ENCODE measurements around the gene RANBP9.

Gene RANBP9

DNA sequence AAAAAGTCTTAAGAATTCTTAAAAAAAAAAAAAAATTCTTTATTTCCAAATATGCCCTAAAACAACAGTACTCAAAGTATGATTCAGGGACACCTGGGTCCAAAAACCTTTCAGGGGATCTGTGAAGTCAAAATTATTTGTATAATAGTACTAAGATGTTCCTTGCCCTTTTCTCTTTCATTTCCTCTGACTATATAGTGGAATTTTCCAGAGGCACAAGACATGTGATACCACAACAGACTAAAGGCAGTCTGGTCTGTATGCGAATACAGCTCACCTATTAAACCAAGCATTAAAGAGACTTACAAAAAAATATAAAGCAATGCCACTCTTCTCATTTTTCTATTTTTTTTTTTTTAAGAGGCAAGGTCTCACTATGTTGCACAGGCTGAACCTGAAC, 81.1 kb downstream of the RANBP9 start:
- no peak overlapping the region for H3K4me3 ChIP-seq (ENCODE audit: control insufficient read depth, low read depth, low read length)

DNA sequence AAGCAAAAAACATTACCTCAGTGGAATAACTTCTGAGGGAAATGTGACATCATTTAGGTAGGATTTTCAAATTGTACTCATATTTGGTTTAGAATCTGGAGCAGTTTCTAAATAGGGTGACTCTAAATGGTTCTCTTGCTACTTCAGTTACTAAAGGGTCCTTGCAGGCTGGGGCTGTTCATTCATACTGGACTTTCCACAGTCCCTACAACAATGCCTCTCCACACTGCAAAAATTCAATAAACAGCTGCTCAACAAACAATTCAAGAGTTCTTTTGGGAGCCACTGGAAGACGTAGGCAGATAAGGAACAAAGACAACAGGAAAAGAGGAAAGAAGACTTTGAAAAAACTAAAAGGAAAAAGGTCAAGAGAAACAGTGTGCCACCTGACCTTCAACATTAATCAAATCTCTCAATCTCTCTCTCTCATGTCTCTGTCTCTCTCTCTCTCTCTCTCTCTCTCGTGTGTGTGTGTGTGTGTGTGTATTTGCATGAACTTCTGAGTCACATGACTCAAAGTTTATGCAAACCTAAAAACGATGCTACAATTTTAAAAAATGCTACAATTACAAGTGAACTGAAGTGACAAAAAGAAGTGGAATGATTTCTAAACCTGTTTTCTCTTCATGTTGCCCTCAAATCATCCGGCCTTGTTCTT, 82.0 kb downstream of the RANBP9 start:
- no peak for DNase-seq (ENCODE audit: low read depth)
- TF ChIP-seq, protein P1, sequence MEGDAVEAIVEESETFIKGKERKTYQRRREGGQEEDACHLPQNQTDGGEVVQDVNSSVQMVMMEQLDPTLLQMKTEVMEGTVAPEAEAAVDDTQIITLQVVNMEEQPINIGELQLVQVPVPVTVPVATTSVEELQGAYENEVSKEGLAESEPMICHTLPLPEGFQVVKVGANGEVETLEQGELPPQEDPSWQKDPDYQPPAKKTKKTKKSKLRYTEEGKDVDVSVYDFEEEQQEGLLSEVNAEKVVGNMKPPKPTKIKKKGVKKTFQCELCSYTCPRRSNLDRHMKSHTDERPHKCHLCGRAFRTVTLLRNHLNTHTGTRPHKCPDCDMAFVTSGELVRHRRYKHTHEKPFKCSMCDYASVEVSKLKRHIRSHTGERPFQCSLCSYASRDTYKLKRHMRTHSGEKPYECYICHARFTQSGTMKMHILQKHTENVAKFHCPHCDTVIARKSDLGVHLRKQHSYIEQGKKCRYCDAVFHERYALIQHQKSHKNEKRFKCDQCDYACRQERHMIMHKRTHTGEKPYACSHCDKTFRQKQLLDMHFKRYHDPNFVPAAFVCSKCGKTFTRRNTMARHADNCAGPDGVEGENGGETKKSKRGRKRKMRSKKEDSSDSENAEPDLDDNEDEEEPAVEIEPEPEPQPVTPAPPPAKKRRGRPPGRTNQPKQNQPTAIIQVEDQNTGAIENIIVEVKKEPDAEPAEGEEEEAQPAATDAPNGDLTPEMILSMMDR (conservative IDR thresholded peaks at IDR 0.05; ENCODE audit: control insufficient read depth, insufficient read depth, low read depth, low read length): no peak
- no peak overlapping the region for H3K4me3 ChIP-seq (ENCODE audit: control insufficient read depth, low read depth, low read length)

More for the DNA sequence above, 81.1 kb downstream of the RANBP9 start:
- TF ChIP-seq, protein P1 (conservative IDR thresholded peaks at IDR 0.05; ENCODE audit: control insufficient read depth, insufficient read depth, low read depth, low read length): no peak
- DNase-seq (ENCODE audit: low read depth): no peak

DNA sequence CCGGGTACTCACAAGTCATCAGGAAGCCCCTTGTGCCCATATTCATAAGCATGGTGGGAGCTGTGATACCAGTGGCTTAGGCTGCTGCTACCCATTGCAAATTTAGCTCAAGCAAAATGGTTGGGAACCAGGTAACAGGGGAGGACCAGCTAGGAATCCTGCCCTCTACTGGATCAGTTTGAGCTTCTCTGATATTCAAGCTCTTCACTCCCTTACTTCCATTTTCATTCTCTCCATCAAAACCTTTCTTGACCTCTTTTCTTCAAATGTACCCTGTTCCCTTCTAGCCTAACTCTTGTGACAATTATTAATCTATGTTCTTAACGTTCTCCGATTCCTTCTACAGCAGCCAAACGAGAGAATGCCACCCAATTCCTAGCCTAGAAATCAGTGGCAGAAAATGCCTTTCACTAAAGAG, 86.8 kb downstream of the RANBP9 start:
- TF ChIP-seq, protein P1 (conservative IDR thresholded peaks at IDR 0.05; ENCODE audit: control insufficient read depth, insufficient read depth, low read depth, low read length): peak; percentile 66
- no peak overlapping the region for H3K4me3 ChIP-seq (ENCODE audit: control insufficient read depth, low read depth, low read length)
- peak; percentile 54 for DNase-seq (ENCODE audit: low read depth)

GRCh38 chr6:13617066-13617465, 94.6 kb downstream of the RANBP9 start:
- DNase-seq (ENCODE audit: low read depth): no peak
- TF ChIP-seq, protein P1 (conservative IDR thresholded peaks at IDR 0.05; ENCODE audit: control insufficient read depth, insufficient read depth, low read depth, low read length): no peak
- H3K4me3 ChIP-seq (ENCODE audit: control insufficient read depth, low read depth, low read length): no peak overlapping the region

DNA sequence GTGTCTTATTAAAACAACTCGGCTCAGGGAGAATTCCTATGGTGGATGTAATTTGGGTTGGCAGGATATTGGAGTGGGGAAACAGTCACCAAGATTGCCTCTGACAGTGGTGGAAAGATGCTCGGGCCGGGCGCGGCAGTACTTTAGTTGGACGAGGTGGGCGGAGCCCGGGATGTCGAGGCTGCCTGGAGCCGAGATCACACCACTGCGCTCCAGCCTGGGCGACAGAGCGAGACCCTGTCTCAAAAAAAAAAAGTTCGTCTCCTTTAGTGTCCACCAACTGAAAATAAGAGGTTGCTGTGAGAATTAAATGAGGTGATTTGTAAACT, 95.9 kb downstream of the RANBP9 start:
- DNase-seq (ENCODE audit: low read depth): peak; percentile 43
- H3K4me3 ChIP-seq (ENCODE audit: control insufficient read depth, low read depth, low read length): peak overlapping the region; percentile 99
- TF ChIP-seq, protein P1 (conservative IDR thresholded peaks at IDR 0.05; ENCODE audit: control insufficient read depth, insufficient read depth, low read depth, low read length): no peak

- TF ChIP-seq, protein P1 (conservative IDR thresholded peaks at IDR 0.05; ENCODE audit: control insufficient read depth, insufficient read depth, low read depth, low read length): peak; percentile 78
- DNase-seq (ENCODE audit: low read depth): peak; percentile 99
These were observed 96.5 kb downstream of the RANBP9 start, which contains the start of gene NOL7 for GRCh38 chr6:13614926-13615791. Gene NOL7, plus strand, starts transcription at chr6:13615335. Its CDS starts 24 bp downstream, at chr6:13615359.

More at GRCh38 chr6:13614926-13615791, 96.5 kb downstream of the RANBP9 start, which contains the start of gene NOL7:
- peak within 1 kb of the TSS; percentile 99 for H3K4me3 ChIP-seq (ENCODE audit: control insufficient read depth, low read depth, low read length)

Measured in fibroblast of mammary gland (primary cell).